NK-92 (cell line): ENCODE results near the gene CLCNKB.
"Not testable (repeated sequence)": the region's sequence is repeated elsewhere in the genome, so short reads cannot be mapped to it uniquely, and the experiment has no call there.

Experiments used
- DNase-seq: peaks from one replicate; lab custom pipeline; 2025; ENCODE audit not compliant: unreplicated experiment; lab: John Stamatoyannopoulos, UW

Gene CLCNKB

DNA sequence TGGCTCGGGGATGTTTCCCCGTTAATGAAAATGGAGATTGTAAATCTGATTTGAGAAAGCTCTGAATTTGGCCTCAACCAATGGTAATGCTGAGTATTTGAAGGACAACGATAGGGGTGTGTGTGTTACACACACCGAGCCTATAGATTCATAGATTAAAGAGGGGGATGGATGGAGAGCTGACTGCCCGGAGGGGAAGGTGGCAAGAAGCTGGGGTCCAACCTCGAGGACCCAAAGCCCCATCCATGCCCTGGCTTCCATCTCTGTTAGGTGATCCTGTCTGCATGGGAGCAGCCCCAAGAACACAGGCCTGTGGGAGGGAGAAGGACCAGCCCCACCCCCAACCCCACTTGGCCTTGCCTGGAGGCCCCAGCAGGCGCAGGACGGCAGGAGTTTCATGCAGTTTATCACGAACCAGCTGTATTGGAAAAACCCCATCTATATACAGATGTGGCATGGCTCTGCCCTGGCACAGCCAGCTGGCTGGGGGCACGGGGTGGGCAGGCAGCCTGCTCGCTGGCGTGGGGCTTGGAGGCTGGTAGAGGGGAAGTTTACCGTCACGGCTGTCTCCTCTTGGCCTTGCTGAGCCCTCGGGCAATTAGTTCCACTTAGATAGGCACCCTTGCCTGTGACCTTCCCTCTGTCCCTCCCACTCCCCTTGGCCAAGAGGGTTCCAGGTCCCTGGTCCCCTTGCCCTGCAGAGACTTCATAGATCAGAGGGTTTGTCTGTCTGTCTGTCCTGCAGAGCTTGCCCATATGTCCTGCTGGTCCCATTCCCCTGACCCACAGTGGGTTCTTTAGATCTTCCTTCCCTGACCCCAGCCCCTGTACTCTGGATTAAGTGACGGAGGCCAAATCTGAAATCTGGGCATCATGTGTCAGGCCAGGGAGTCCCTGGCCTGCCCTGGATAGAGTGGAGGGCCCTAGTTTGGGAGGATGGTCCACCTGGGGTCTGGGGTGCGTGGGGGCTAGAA is 28.8 kb upstream of the CLCNKB start:
- DNase-seq, result no peak

DNA sequence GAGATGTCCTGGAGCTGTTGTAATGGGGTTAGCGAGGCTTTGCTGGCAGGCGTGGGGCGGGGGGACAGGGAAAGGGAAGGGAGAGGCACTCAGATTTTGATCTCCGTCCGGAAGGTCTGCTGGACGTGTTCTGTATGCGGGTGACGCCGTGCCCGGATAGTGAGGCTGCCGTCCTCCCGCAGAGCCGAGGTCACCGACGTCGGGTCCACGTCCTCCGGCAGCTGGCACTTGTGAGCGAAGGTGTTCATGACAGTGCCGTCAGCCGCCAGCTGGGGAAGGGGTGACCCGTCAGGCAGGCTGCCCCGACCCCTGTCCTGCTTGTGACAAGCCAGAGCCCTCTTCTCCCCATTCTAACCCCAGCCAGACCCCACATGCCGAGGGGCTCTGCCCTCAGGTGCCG is 28.1 kb upstream of the CLCNKB start:
- no peak for DNase-seq

DNA sequence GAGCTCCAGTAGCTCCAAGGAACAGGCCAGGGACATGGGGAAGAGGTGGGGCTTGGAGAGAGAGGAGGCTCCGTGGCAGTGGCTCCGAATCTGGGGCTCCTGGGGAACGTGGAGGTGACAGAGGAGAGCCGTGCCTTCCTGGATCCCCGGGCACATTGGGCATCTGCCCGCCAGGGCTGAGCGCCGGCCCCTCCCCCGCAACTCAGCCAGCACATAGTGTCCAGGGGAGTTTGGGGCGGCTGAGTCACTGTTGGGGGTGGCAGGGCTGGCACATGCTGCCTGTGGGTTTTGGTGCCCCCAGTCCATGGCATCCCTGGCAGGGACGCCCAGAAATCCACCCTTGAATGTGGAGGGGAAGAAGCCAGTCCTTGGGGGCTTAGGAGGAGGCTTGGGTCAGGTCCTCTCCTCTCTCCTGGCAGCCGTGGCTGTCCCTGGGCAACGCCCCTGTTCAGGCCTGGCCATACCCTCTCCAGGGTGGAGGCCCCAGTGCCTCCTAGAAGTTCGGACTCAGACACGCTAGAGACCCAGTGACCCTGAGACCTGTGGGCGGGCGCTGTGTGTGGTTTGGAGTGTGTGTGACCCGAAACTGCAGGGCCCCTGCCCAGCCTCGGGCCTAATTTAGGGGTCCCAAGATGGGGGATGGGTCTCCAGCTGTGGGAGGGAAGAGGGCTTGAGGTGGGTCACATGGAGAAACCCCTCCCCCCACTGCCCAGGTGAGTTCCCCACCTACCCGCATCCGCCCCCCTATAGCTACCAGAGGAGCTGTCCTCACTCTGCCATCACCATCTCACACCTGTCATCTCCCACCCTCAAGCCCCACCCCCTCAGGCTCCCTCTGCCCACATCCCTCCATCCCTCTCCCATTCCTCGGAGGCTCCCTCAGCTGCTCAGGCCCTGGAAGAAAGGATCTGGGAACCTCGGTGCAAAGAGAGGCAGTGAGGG is 27.4 kb upstream of the CLCNKB start:
- no peak for DNase-seq

- no peak for DNase-seq
Observed at GRCh38 chr1:16017076-16017460, 26.5 kb upstream of the CLCNKB start.

DNA sequence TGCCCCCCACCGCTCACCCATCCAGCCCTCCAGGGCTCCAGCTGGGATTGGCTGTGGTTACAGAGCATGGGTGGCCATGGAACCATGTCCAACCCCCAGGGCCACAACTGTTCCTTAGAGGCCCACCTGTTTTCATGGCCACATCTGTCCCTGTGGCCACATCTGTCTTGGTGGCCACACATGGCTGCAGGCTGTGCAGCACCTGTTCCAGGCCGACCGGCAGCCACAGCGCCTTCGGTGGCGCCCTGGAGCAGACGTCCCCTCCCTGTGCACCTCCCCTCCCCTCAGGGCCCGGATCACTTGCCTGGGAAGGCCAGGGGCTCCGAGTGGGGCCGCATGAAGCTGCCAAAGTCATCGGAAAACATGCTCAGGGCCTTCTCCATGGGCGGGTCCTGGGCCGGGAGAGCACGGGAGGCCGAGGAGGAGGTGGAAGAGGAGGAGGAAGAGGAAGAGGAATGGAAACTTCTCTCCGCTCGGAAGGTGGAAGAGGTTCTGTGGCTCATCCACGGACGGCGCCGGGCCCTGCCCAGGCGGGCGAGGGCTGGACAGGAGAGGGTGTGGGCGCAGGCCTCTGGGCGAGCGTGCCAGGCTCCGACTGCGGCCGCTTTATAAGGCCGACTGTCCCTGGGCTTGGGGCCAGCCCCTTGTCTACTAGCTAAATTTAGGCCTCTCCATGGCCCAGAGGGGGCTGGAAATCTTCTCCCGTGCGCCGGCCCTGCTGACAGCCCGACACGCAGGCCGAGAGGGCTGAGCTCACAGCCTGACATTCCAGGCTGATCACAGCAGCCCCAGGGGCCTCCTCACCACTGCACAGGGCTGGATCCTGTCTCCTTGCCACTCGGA is 25.9 kb upstream of the CLCNKB start, which contains the start of gene HSPB7:
Gene HSPB7, minus strand, starts transcription at position 583 of the 843 bp plus-strand sequence. Its CDS starts 80 bp downstream, at position 503.
- DNase-seq, result no peak

DNA sequence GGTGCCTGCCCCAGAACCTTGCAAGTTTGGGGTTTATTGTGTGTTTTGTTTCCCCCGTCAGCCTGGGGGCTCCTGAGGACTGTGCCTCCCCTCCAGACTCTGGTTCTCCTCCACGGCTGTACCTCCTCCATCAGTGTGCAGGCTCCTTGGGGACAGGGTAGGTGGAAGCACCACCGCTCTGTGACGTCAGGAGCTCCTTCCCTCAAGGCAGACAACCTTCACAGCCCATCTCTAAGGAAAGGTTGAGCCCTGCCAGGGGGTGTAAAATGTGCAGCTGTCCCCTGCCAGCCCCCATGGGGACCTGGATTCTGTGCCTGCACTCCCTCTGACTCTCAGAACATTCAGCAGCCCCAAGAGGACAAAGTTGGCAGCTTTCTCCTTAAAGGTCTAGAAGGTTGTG is 25.3 kb upstream of the CLCNKB start:
- no peak for DNase-seq

- no peak for DNase-seq
Observed at GRCh38 chr1:16018749-16019643, 24.6 kb upstream of the CLCNKB start.

GRCh38 chr1:16019644-16020277 is 23.8 kb upstream of the CLCNKB start:
- DNase-seq, result no peak

DNA sequence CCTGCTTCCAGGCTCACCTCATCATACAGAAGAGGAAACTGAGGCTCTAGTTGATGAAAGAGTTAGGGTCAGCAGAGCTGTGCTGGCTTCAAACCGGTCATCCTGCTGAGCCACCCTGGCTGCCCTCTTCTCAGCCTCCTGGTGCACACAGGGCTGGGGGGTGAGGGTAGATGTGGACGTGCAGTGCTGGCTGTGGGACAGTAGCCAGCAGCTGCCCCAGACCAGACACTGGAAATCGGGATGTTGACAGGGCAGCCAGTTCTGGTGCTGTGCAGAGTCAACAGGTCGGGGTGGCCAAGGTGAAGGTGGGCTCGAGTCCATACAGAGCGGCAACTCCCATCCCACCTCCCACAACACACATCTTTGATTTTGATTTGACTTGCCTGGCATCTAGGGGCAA is 23.3 kb upstream of the CLCNKB start:
- no peak for DNase-seq

- not testable (repeated sequence) for DNase-seq
Observed at GRCh38 chr1:16020878-16021277, 22.7 kb upstream of the CLCNKB start.

DNA sequence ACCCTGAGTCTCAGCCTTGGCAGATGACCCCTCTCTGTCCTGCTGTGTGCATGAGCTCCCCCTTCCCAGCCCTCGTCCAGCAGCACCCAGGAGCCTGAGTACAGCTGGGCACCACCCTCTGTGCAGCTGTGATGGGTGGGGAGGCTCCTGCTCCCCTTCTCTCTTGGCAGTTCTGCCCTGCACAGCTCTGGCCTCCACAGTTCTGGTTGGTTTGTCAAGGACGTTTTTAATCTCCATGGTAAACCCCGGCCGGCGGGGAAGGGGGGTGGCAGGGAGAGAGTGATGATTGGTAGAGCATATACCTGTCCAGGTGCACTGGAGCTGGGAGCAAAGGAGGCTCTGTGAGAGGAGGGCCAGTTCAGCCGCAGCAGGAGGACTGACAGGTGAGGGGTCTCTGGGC is 21.9 kb upstream of the CLCNKB start, which contains the start of gene CLCNKA:
Gene CLCNKA, plus strand, starts transcription at position 356 of the 400 bp plus-strand sequence. CDS start 584 bp downstream, outside the sequence.
- DNase-seq, result no peak

- DNase-seq, result no peak
Observed at GRCh38 chr1:16022393-16022792, 21.2 kb upstream of the CLCNKB start.

GRCh38 chr1:16023050-16023653 is 20.4 kb upstream of the CLCNKB start:
- DNase-seq, result no peak

- not testable (repeated sequence) for DNase-seq
Observed at GRCh38 chr1:16026302-16026701, 17.3 kb upstream of the CLCNKB start.

GRCh38 chr1:16026723-16027484 is 16.7 kb upstream of the CLCNKB start:
- DNase-seq, result no peak

DNA sequence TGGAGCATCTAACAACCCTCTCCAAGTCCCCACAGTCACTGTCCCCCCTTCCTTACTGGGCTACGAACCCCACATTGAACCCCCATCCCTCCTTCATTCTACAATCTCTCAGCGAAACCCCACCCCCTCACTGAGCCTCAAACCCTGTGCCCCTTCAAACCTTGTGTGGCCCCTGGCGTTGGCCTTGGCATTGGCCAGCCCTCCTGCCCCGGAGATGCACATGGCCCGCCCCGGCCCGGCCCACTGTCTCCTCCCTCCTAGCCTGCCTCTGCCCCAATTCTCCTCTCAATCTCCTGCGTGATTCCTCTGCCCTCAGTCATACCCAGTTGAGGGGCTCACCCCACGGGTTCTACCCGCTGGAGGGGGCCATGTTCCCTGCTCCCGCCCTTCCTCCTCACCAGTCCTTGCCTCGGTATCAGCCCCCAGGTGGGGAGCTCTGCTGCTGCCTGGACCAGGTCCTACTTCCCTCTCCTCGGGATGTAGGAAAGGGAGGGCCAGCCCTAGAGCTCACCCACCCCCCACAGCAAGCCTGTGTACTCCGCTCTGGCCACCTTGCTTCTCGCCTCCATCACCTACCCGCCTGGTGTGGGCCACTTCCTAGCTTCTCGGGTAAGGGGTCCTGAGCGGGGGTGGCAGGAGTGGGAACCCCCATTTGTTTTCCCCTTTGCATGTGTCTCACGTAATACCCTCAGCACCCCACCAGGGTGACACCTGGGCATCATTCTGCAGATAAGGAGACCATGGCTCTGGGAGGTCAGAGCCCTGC is 15.2 kb upstream of the CLCNKB start:
- DNase-seq, result no peak

DNA sequence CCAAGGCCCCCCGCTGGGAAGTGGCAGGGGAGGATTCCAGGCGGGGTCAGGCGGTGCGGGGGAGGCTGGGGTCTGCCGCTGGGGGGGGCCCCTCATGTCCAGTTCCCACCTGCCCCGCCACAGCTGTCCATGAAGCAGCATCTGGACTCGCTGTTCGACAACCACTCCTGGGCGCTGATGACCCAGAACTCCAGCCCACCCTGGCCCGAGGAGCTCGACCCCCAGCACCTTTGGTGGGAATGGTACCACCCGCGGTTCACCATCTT is 14.6 kb upstream of the CLCNKB start:
- not testable (repeated sequence) for DNase-seq
